ENCODE results near the gene DSCAML1.
A peak's percentile ranks its signal among the peaks of the same experiment; 100 is the strongest.

DSCAML1 gene

DNA sequence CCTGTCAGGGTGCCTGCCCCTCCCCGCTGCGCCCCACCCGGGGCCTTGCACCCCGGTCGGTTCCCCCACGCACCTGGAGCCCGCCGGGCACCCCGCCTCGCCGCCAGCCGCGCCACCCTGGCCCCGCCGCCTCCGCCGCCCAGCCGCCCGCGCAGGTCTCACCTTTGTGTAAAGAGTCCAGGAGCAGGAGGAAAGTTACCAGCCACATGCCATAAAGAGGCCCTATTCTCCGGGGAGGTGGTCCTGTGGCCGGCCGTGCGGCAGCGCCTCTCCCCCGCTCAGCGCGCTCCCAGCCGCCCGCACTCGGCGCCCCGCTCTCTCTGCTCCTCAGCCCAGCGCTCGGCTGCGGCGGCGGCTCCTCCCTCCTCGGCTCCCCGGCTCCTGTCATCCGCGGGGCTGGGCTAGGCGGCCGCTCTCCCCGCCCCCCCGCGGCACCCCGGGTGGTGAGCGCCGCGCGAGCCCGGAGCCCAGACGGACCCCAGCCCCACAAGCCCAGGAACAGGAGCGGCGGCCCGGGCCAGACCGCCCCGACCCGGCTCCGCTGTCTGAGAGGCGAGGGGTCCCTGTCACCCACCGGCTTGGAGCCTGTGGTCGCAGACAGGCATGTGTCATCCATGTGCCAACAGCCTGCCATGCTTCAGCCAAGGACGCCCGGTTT is at the start of gene DSCAML1:
Gene DSCAML1 (minus strand): TSS at position 345 of the 658 bp plus-strand sequence. CDS start 137 bp downstream, at position 208.
- no peak for TF ChIP-seq CTCF (IDR thresholded peaks at IDR 0.05; ENCODE audit: insufficient read depth, missing control alignments)
- DNase-seq (ENCODE audit: insufficient read length, low spot score) = no peak
- no peak for FAIRE-seq

DNA sequence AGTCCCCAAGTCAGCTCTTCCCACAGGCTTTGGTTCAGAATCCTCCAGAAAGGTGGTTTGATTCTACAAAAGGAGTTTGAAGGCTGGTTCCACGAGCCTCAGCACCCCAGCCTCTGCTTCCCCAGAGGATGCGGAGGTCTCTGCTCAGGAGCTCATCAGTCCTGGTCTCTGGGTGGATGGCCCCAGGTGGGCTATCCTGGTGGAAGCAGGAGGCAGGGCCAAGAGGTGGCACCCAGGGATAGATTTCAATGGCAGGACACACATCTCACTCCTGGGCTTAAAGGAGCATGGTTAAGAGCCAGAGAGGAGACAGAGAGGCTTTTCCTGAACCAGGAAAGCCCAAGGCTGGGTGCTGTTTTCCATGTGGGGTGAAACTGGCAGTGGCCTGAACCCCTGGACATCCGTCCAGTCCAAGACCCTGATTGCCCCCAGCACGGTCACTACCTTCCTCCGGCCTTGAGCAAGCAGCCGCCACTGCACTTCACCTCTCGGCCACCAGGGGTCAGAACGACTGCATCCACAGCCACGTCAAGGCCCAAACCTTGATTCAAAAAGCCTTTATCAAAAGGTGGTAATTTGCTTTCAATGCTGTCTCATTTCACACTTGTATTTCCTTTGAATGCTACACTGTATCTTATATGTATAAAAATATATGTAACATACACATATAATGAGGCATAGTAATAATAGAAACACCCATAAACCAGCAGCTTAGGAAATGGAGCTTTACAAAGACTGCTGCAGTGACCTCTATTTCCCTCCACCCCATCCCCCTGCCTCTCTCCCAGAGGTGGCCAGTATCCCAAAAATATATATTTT is 46.9 kb upstream of the DSCAML1 start:
- TF ChIP-seq CTCF (IDR thresholded peaks at IDR 0.05; ENCODE audit: insufficient read depth, missing control alignments) = peak; percentile 93
- FAIRE-seq = no peak
- DNase-seq (ENCODE audit: insufficient read length, low spot score) = no peak

GRCh38 chr11:117842131-117842941 is 45.3 kb upstream of the DSCAML1 start:
- TF ChIP-seq CTCF (IDR thresholded peaks at IDR 0.05; ENCODE audit: insufficient read depth, missing control alignments) = no peak
- FAIRE-seq (no peak), DNase-seq (ENCODE audit: insufficient read length, low spot score) (no peak)

- FAIRE-seq (no peak), DNase-seq (ENCODE audit: insufficient read length, low spot score) (no peak)
Observed at GRCh38 chr11:117841551-117842031, 44.6 kb upstream of the DSCAML1 start.

GRCh38 chr11:117840881-117841550 is 44.0 kb upstream of the DSCAML1 start:
- no peak for DNase-seq (ENCODE audit: insufficient read length, low spot score)
- no peak for TF ChIP-seq CTCF (IDR thresholded peaks at IDR 0.05; ENCODE audit: insufficient read depth, missing control alignments)
- FAIRE-seq = no peak

More at GRCh38 chr11:117841551-117842031, 44.6 kb upstream of the DSCAML1 start:
- no peak for TF ChIP-seq CTCF (IDR thresholded peaks at IDR 0.05; ENCODE audit: insufficient read depth, missing control alignments)

GRCh38 chr11:117839936-117840813 is 43.2 kb upstream of the DSCAML1 start:
- no peak for TF ChIP-seq CTCF (IDR thresholded peaks at IDR 0.05; ENCODE audit: insufficient read depth, missing control alignments)

More at GRCh38 chr11:117839936-117840813, 43.2 kb upstream of the DSCAML1 start:
- FAIRE-seq = no peak
- DNase-seq (ENCODE audit: insufficient read length, low spot score) = no peak

Data from D721Med (cell line).